HG03066 (cell line): ENCODE results near the gene HMX1.

Experiments used
- ATAC-seq: cut with Tn5 transposase; IDR thresholded peaks from one replicate; pipeline ENCODE4 v1.9.1; 2021; ENCODE audit warnings: low read depth; ENCODE audit not compliant: unreplicated experiment

HMX1 gene

DNA sequence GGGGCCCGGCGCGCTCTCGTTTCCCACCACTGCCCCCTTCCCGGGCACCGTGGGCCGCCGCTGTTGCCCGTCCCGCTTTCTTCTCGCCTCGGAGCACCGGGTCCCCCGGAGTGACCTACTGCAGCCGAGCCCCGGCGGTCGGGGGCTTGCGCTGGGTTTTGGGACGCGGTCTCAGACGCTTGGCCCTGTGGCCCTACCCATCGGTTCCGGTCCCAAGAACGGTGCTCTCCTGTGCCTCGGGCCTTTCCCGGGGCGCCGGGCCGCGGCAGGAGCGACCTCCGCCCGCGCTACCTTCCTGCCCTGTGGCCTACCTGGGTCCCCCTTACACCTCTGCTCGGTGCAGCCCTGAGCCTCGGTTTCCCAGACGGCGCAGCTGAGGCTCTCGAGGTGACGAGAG, 21.6 kb upstream of the HMX1 start:
- no peak for ATAC-seq

GRCh38 chr4:8892556-8893226, 21.1 kb upstream of the HMX1 start:
- no peak for ATAC-seq

- no peak for ATAC-seq
Observed at GRCh38 chr4:8891646-8892555, 20.3 kb upstream of the HMX1 start.

DNA sequence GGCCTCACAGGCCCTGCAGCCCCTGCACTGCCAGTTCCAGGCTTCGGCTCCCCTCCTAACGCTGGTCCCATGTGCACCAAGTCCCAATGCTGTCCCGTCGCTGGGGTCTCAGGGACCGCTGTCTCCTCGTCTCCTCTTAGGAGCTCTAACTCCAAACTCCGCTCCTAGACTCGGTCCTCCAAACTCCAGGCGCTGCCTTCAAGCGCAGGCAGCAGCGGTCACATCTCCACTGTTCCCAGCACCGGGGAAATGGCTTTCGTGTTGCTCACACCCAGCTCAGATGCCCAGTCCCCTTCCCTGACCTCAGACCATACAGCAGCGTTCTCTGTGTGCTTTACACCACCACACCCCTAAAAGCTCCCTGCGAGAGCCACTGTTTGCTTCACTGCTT, 19.6 kb upstream of the HMX1 start:
- no peak for ATAC-seq

GRCh38 chr4:8888856-8889255, 17.2 kb upstream of the HMX1 start:
- ATAC-seq, result no peak

DNA sequence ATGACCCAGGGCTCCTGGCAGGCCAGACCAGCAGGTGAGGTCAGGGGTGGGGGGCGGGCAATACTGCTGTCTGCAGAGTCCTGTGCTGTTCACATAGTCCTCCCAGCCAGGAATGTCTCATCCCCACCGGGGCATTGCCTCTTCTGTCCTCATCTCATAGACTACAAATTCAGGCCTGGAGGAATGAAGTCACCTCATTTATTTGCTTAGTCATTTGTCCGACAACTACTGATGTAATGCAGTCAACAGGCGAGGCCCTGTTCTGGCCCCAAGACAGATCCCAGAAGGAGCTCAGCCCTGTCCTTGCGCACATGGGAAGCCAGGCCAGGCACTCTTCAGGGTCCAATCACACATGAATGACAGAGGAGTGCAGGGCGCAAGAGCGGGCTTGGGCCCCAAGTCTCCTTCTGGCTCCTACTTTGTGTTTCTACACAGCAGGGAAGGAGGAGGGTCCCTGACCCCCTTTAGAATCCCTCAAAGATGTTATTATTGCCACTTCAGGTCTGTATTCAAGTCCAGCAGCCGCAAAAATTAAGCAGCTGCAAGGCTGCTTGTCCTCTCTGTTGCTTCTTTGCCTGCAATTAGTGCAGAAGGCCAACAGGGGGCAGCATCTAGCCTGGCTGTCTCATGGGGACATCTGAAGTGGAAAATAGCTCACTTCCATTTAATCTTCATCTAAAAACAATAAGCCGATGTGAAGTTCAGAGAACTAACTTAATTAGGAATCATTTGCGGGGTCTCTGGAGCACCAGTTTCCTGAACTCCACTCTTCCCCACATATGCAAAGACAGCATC, 15.2 kb upstream of the HMX1 start:
- ATAC-seq, result no peak

- ATAC-seq, result no peak
Observed at GRCh38 chr4:8882239-8882638, 10.6 kb upstream of the HMX1 start.

GRCh38 chr4:8880851-8881250, 9.2 kb upstream of the HMX1 start:
- no peak for ATAC-seq

DNA sequence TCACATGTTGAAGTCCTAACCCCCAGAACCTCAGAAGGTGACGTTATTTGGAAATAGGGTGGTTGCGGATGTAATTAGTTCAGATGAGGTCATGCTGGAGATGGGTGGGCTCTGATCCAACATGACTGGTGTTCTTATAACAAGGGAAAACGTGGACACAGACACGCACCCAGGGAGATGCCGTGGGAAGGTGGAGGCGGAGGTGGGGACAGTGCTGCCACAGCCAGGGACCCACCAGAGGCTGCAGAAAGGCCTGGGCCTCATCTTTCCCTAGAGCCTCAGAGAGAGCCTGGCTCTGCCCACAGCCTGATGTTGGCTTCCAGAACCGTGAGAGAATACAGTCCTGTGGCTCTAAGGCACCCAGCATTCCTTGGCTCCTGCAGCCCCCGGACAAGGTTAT, 7.9 kb upstream of the HMX1 start:
- ATAC-seq, result no peak

- ATAC-seq, result no peak
Observed at GRCh38 chr4:8878421-8878820, 6.8 kb upstream of the HMX1 start.

- no peak for ATAC-seq
Observed at GRCh38 chr4:8877780-8878040, 6.1 kb upstream of the HMX1 start.

- ATAC-seq, result no peak
Observed at GRCh38 chr4:8876982-8877779, 5.5 kb upstream of the HMX1 start.

DNA sequence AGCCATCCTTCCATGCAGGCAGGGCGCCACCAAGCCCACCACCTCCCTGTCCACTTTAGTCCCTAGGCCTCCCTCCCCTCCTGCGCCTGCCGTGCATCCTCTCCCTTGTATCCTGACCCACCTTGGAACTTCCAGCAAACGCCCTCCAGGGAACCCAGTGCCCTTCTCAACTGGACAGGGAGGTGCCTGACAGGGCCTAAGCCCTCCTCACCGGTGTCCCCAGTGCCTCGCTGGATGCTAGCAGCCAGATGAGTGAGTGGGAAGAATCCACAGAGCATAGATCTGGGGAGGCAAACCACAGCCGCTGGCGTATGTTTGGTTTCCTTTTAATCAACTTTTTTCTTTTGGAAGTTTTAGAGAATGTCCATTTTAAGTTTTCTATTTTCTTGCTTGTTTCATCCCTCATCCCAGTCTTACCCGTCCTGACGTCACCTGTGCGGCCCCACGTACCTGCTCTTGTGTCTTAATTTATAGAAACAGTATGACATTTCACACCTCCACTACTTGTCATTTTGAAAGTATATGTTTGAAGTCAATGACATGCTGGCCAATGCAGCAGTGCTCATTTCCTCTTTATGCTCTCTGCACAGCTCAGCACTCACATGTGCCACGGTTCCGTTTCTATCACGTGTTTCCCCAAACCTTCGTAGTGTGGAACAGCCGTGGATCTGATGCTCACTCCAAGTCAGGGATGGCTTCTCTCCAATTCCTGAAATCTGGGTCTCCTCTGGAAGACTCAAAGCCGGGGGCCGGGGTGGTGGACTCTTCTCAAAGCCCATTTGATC, 3.4 kb upstream of the HMX1 start:
- no peak for ATAC-seq

DNA sequence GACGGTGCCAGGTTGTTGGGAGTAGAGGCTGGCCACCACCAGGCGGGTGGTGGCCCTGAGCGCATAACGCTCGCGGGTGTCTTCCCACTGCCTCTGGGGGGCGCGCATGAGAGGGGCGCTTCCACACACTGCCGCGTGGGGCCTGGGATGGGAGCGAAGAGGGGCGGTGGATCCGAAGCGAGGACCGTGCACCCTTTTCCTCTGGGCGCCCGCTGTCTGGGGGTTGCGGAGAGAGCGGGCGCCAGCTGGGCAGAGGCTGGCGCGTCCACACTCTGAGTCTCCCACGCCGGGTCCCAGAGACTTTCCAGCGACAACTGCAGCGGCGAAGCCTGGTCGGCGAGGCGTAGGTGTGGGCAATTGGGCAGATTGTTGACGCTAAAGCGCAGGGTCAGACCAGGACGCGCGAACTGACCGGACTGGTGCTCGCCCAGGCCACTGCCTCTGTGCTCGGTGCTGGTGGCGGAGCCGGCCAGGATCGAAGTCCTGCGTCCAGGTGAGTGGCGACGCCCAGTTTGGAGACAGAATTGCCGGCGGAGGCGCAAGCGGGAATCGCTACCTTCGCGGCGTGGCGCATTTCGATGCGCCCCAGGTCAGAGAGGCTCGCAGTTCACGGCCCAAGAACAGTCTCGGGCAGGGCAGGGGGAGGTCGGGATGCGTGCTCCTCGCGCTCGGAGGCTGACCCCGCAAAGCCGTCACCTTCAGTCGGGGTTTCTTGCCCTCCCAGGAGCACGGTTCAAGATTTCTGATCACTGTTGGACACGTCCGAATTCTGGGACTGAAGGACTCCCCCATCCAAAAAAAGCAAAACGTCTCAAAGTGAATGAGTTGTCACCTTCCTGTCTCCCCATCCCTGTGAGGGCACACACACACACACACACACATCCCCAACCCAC, 2.6 kb upstream of the HMX1 start:
- ATAC-seq, result no peak

GRCh38 chr4:8872402-8873291, 1.0 kb upstream of the HMX1 start:
- ATAC-seq, result no peak

GRCh38 chr4:8870647-8871416, 807 bp downstream of the HMX1 start:
- no peak for ATAC-seq

DNA sequence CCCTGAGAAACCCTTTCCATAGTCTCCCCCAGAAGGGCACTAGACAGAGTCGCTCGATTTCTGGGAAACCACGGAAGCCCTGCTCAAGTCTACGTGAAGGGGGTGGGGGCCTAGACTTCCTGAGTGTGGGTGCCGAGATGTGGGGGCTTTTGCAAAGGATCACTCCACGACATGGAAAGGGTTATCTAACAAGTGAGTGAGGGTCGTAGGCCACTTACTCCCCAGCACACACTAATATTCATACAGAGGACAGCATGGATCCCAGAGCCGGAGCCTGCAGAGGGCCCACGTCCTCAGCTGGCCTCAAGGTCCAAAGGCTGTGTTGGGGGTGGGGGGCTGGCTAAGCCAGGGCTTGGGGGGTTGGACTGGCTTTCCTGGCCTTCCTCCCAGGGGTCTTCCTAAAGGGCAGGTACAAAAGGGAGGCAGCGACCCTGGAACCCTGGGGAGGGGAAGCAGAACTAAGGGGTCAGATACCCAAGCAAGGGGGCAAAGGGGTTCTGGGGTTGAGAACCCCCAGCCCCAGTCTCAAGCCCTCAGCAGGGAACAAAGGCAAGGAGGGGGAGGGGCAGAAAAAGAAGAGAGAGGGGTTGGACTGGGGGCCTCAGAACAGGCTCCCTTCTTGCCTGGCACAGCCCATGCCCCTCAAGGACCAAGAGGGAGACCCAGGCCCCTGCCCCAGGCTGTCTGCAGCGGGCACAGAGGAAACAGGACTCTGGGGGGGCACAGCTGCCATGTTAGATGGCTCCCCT, 1.6 kb downstream of the HMX1 start:
- no peak for ATAC-seq
